OCI-LY3 (cell line): Measurements from ENCODE around the gene ERC2.

Experiments
- H2AFZ ChIP-seq: fragments of 200-600, 300-600 bp; shearing (Covaris generic); 2 replicates; pipeline ENCODE4 v1.6.0; 2014; ENCODE audit warnings: antibody characterized with exemption, low read depth, low read length
- H3K27ac ChIP-seq: fragments of 200-600, 300-600 bp; sonication (generic); 2 replicates; pipeline ENCODE4 v1.5.1; 2014; ENCODE audit warnings: mild to moderate bottlenecking, low read length, moderate library complexity, mixed read lengths
- H3K27me3 ChIP-seq: fragments of 200-600, 300-600 bp; sonication (generic); 2 replicates; pipeline ENCODE4 v1.6.1; 2014; ENCODE audit warnings: low read depth, low read length, mixed read lengths
- H3K36me3 ChIP-seq: fragments of 200-600, 300-600 bp; sonication (generic); replicated peaks from 2 replicates; pipeline ENCODE3; 2014; ENCODE audit warnings: low read depth, low read length, mixed read lengths
- H3K4me1 ChIP-seq: fragments of 300-600, 200-600 bp; sonication (generic); 2 replicates; pipeline ENCODE4 v1.6.1; 2014; ENCODE audit warnings: low read length, mixed read lengths
- H3K4me2 ChIP-seq: fragments of 200-600, 300-600 bp; sonication (generic); 2 replicates; pipeline ENCODE4 v1.6.1; 2014; ENCODE audit warnings: low read length, mixed read lengths
- H3K4me3 ChIP-seq: fragments of 300-600, 200-600 bp; sonication (generic); 2 replicates; pipeline ENCODE4 v1.5.1; 2014; ENCODE audit warnings: antibody characterized with exemption, mild to moderate bottlenecking, low read length, moderate library complexity
- H3K79me2 ChIP-seq: fragments of 300-600, 200-600 bp; shearing (Covaris generic); 2 replicates; pipeline ENCODE4 v1.6.1; 2014; ENCODE audit warnings: mild to moderate bottlenecking, low read length, mixed read lengths
- H3K9ac ChIP-seq: fragments of 300-600, 200-600 bp; shearing (Covaris generic); 2 replicates; pipeline ENCODE4 v1.6.0; 2014; ENCODE audit warnings: mild to moderate bottlenecking, low read length, moderate library complexity
- H3K9me3 ChIP-seq: fragments of 200-600, 300-600 bp; shearing (Covaris generic); 2 replicates; pipeline ENCODE4 v1.6.1; 2014; ENCODE audit warnings: low read length, mixed read lengths; ENCODE audit not compliant: insufficient read depth
- H4K20me1 ChIP-seq: fragments of 200-600, 300-600 bp; sonication (generic); 2 replicates; pipeline ENCODE4 v1.6.1; 2016; ENCODE audit warnings: low read length, mixed read lengths; ENCODE audit not compliant: insufficient read depth
- CTCF ChIP-seq: fragments of 200-600, 300-600 bp; sonication (generic); IDR thresholded peaks from 2 replicates; pipeline ENCODE4 v1.5.1; 2014; ENCODE audit warnings: antibody characterized with exemption, low read length, low read depth
- EZH2phosphoT487 ChIP-seq: fragments of 200-600 bp; shearing (Covaris generic); IDR thresholded peaks from 2 replicates; pipeline ENCODE4 v1.6.1; 2018; ENCODE audit warnings: antibody characterized with exemption, mixed run types, low read depth

The ERC2 gene

GRCh38 chr3:55724821-55725220 is 743.4 kb downstream of the ERC2 start:
- H2AFZ ChIP-seq: no peak overlapping the region
- no peak for TF ChIP-seq CTCF
- TF ChIP-seq EZH2phosphoT487: no peak
- H3K9me3 ChIP-seq: no peaks in the 10 kb centered on the region
- no peaks in the 10 kb centered on the region for H3K36me3 ChIP-seq
- peak overlapping the region; percentile 49 for H3K27ac ChIP-seq
- no peaks in the 10 kb centered on the region for H3K27me3 ChIP-seq
- H3K4me2 ChIP-seq: peak overlapping the region; percentile 69
- no peaks in the 10 kb centered on the region for H4K20me1 ChIP-seq
- peak overlapping the region; percentile 30 for H3K4me3 ChIP-seq
- H3K9ac ChIP-seq: peak overlapping the region; percentile 10; the same call in 1 of the 2 replicates
- no peaks in the 10 kb centered on the region for H3K79me2 ChIP-seq
- peaks cover 63% of the 10 kb centered on the region for H3K4me1 ChIP-seq

GRCh38 chr3:55724407-55724784 is 743.9 kb downstream of the ERC2 start:
- Histone ChIP-seq H3K36me3 (no peaks in the 10 kb centered on the region), H3K4me2 (peak overlapping the region; percentile 69), H4K20me1 (no peaks in the 10 kb centered on the region), H3K9me3 (no peaks in the 10 kb centered on the region), H3K9ac (peak overlapping the region; percentile 5; the same call in 1 of the 2 replicates), H3K27me3 (no peaks in the 10 kb centered on the region), H3K79me2 (no peaks in the 10 kb centered on the region), H3K4me1 (peaks cover 63% of the 10 kb centered on the region), H2AFZ (no peak overlapping the region), H3K4me3 (peak overlapping the region; percentile 30), H3K27ac (peak overlapping the region; percentile 49)
- TF ChIP-seq CTCF (no peak), EZH2phosphoT487 (no peak)

- TF ChIP-seq EZH2phosphoT487 (no peak), CTCF (no peak)
- no peaks in the 10 kb centered on the region for H3K36me3 ChIP-seq
- no peak overlapping the region for H3K9ac ChIP-seq
- H3K27me3 ChIP-seq: no peaks in the 10 kb centered on the region
- peak overlapping the region; percentile 30; the same call in 1 of the 2 replicates for H3K4me3 ChIP-seq
- no peak overlapping the region for H2AFZ ChIP-seq
- H3K79me2 ChIP-seq: no peaks in the 10 kb centered on the region
- H3K4me2 ChIP-seq: peak overlapping the region; percentile 69
- H3K4me1 ChIP-seq: peaks cover 63% of the 10 kb centered on the region
- H3K9me3 ChIP-seq: no peaks in the 10 kb centered on the region
- H4K20me1 ChIP-seq: no peaks in the 10 kb centered on the region
- no peak overlapping the region for H3K27ac ChIP-seq
Measured at GRCh38 chr3:55723653-55724406, 744.4 kb downstream of the ERC2 start.

- Histone ChIP-seq H3K27ac (no peak overlapping the region), H3K4me3 (peak overlapping the region; percentile 20; the same call in 1 of the 2 replicates), H3K4me1 (peaks cover 61% of the 10 kb centered on the region), H3K9ac (no peak overlapping the region), H3K36me3 (no peaks in the 10 kb centered on the region), H3K4me2 (peak overlapping the region; percentile 38), H3K79me2 (no peaks in the 10 kb centered on the region), H3K9me3 (no peaks in the 10 kb centered on the region), H3K27me3 (peaks cover 11% of the 10 kb centered on the region), H4K20me1 (no peaks in the 10 kb centered on the region), H2AFZ (no peak overlapping the region)
- TF ChIP-seq CTCF: peak; percentile 48
- no peak for TF ChIP-seq EZH2phosphoT487
Measured at GRCh38 chr3:55721716-55722484, 746.4 kb downstream of the ERC2 start.
